22Rv1 (cell line): ENCODE data around the gene KRTAP10-10.

Experiments used
- CTCF ChIP-seq: fragments of 450-650 bp; IDR thresholded peaks from 2 replicates; pipeline ENCODE4 v1.5.1; 2017; ENCODE audit warnings: mild to moderate bottlenecking
- ZFX ChIP-seq: fragments of 450-650 bp; IDR thresholded peaks from 2 replicates; pipeline ENCODE4 v1.6.1; 2017; ENCODE audit warnings: antibody characterized with exemption, borderline replicate concordance

GRCh38 chr21:44686000-44686781 lies 49.0 kb downstream of the KRTAP10-10 start:
- no peak for TF ChIP-seq CTCF
- TF ChIP-seq ZFX, result no peak
